ENCODE measurements around the gene CFAP161. TPM values are rescaled to one million over a fixed set of nuclear protein-coding genes. Genes with fewer than 3 reads are reported as not detected.

Gene CFAP161
- total RNA-seq, 2 experiments from 2014 or later = not detected

- Mint-ChIP-seq H3K4me3 (no peak overlapping the region), H3K9me3 (no peaks in the 10 kb centered on the region), H3K36me3 (ENCODE audit: low read depth) (no peaks in the 10 kb centered on the region), H3K4me1 (ENCODE audit: low read depth) (peaks cover 14% of the 10 kb centered on the region), H3K27me3 (ENCODE audit: low read depth) (peaks cover 29% of the 10 kb centered on the region), H3K27ac (no peak overlapping the region)
- no peak for DNase-seq
- CTCF ChIA-PET = interaction anchor here (0.7 to 1.6 kb wide), 3 partner anchors 10 to 241 kb away, joined by 3 to 6 read pairs (median 3); no protein-coding TSS in a partner anchor
- intact Hi-C loops (cut with micrococcal nuclease) = no loop called here
Observed at GRCh38 chr15:81097116-81097889, 36.8 kb upstream of the CFAP161 start.

GRCh38 chr15:81097890-81098280 is 36.2 kb upstream of the CFAP161 start:
- H3K4me1 Mint-ChIP-seq (ENCODE audit: low read depth) = peaks cover 14% of the 10 kb centered on the region
- no peaks in the 10 kb centered on the region for H3K9me3 Mint-ChIP-seq
- CTCF ChIA-PET = interaction anchor here (0.7 to 1.6 kb wide), 3 partner anchors 9 to 241 kb away, joined by 3 to 6 read pairs (median 6); no protein-coding TSS in a partner anchor
- no peak for DNase-seq
- H3K27ac Mint-ChIP-seq = no peak overlapping the region
- no peaks in the 10 kb centered on the region for H3K36me3 Mint-ChIP-seq (ENCODE audit: low read depth)
- H3K4me3 Mint-ChIP-seq = no peak overlapping the region
- peaks cover 28% of the 10 kb centered on the region for H3K27me3 Mint-ChIP-seq (ENCODE audit: low read depth)
- intact Hi-C loops (cut with micrococcal nuclease) = no loop called here

GRCh38 chr15:81098349-81098748 is 35.7 kb upstream of the CFAP161 start:
- no peak overlapping the region for H3K27ac Mint-ChIP-seq
- H3K4me1 Mint-ChIP-seq (ENCODE audit: low read depth) = peaks cover 14% of the 10 kb centered on the region
- H3K27me3 Mint-ChIP-seq (ENCODE audit: low read depth) = peaks cover 28% of the 10 kb centered on the region
- intact Hi-C loops (cut with micrococcal nuclease) = no loop called here
- DNase-seq = no peak
- CTCF ChIA-PET = interaction anchor here (1.0 to 14.5 kb wide), 3 partner anchors 9 to 168 kb away, joined by 6 to 254 read pairs (median 6); no protein-coding TSS in a partner anchor
- no peak overlapping the region for H3K4me3 Mint-ChIP-seq
- H3K9me3 Mint-ChIP-seq = no peaks in the 10 kb centered on the region
- H3K36me3 Mint-ChIP-seq (ENCODE audit: low read depth) = no peaks in the 10 kb centered on the region

- Mint-ChIP-seq H3K4me3 (no peak overlapping the region), H3K27me3 (ENCODE audit: low read depth) (peaks cover 24% of the 10 kb centered on the region), H3K9me3 (no peaks in the 10 kb centered on the region), H3K4me1 (ENCODE audit: low read depth) (peaks cover 14% of the 10 kb centered on the region), H3K36me3 (ENCODE audit: low read depth) (no peaks in the 10 kb centered on the region), H3K27ac (no peak overlapping the region)
- intact Hi-C loops (cut with micrococcal nuclease) = no loop called here
- CTCF ChIA-PET = interaction anchor here (0.7 to 14.5 kb wide), 4 partner anchors 8 to 234 kb away, joined by 4 to 254 read pairs (median 6); no protein-coding TSS in a partner anchor
- DNase-seq = no peak
Observed at GRCh38 chr15:81098861-81099651, 35.0 kb upstream of the CFAP161 start.

- no peak for DNase-seq
- no peak overlapping the region for H3K27ac Mint-ChIP-seq
- H3K4me3 Mint-ChIP-seq = no peak overlapping the region
- CTCF ChIA-PET = interaction anchor here (0.6 to 14.5 kb wide), 3 partner anchors 127 to 164 kb away, joined by 3 to 254 read pairs (median 5); no protein-coding TSS in a partner anchor
- H3K9me3 Mint-ChIP-seq = no peaks in the 10 kb centered on the region
- intact Hi-C loops (cut with micrococcal nuclease) = no loop called here
- peaks cover 18% of the 10 kb centered on the region for H3K27me3 Mint-ChIP-seq (ENCODE audit: low read depth)
- H3K36me3 Mint-ChIP-seq (ENCODE audit: low read depth) = no peaks in the 10 kb centered on the region
- H3K4me1 Mint-ChIP-seq (ENCODE audit: low read depth) = peaks cover 14% of the 10 kb centered on the region
Observed at GRCh38 chr15:81101894-81102815, 31.9 kb upstream of the CFAP161 start.

- H3K4me3 Mint-ChIP-seq = no peak overlapping the region
- CTCF ChIA-PET = interaction anchor here (0.8 to 14.5 kb wide), 5 partner anchors 9 to 304 kb away, joined by 3 to 254 read pairs (median 3); no protein-coding TSS in a partner anchor
- no peaks in the 10 kb centered on the region for H3K9me3 Mint-ChIP-seq
- no peak overlapping the region for H3K27ac Mint-ChIP-seq
- H3K27me3 Mint-ChIP-seq (ENCODE audit: low read depth) = peaks cover 6% of the 10 kb centered on the region
- peaks cover 7% of the 10 kb centered on the region for H3K4me1 Mint-ChIP-seq (ENCODE audit: low read depth)
- no peak for DNase-seq
- intact Hi-C loops (cut with micrococcal nuclease) = no loop called here
- H3K36me3 Mint-ChIP-seq (ENCODE audit: low read depth) = no peaks in the 10 kb centered on the region
Observed at GRCh38 chr15:81103857-81104256, 30.2 kb upstream of the CFAP161 start.

GRCh38 chr15:81105545-81105944 is 28.5 kb upstream of the CFAP161 start:
- H3K4me3 Mint-ChIP-seq = no peak overlapping the region
- no peak for DNase-seq
- H3K27me3 Mint-ChIP-seq (ENCODE audit: low read depth) = peaks cover 5% of the 10 kb centered on the region
- no peaks in the 10 kb centered on the region for H3K9me3 Mint-ChIP-seq
- CTCF ChIA-PET = interaction anchor here (1.3 to 14.5 kb wide), 2 partner anchors 111 to 160 kb away, joined by 4 to 254 read pairs; no protein-coding TSS in a partner anchor
- no peaks in the 10 kb centered on the region for H3K36me3 Mint-ChIP-seq (ENCODE audit: low read depth)
- intact Hi-C loops (cut with micrococcal nuclease) = loop anchor here (5.0 kb wide), 1 partner anchor 232 kb away; no protein-coding TSS in a partner anchor
- no peaks in the 10 kb centered on the region for H3K4me1 Mint-ChIP-seq (ENCODE audit: low read depth)
- H3K27ac Mint-ChIP-seq = no peak overlapping the region

GRCh38 chr15:81106560-81106959 is 27.5 kb upstream of the CFAP161 start:
- H3K27me3 Mint-ChIP-seq (ENCODE audit: low read depth) = peaks cover 8% of the 10 kb centered on the region
- no peaks in the 10 kb centered on the region for H3K36me3 Mint-ChIP-seq (ENCODE audit: low read depth)
- H3K9me3 Mint-ChIP-seq = no peaks in the 10 kb centered on the region
- H3K4me3 Mint-ChIP-seq = no peak overlapping the region
- DNase-seq = peak; percentile 55
- no peak overlapping the region for H3K27ac Mint-ChIP-seq
- CTCF ChIA-PET = interaction anchor here (0.6 to 14.5 kb wide), 14 partner anchors 9 to 181 kb away, joined by 3 to 254 read pairs (median 4); no protein-coding TSS in a partner anchor
- peaks cover 1% of the 10 kb centered on the region for H3K4me1 Mint-ChIP-seq (ENCODE audit: low read depth)
- intact Hi-C loops (cut with micrococcal nuclease) = loop anchor here (1.0 to 5.0 kb wide), 3 partner anchors 160 to 294 kb away; no protein-coding TSS in a partner anchor

GRCh38 chr15:81107889-81108288 is 26.2 kb upstream of the CFAP161 start:
- no peak for DNase-seq
- Mint-ChIP-seq H3K36me3 (ENCODE audit: low read depth) (no peaks in the 10 kb centered on the region), H3K4me3 (no peak overlapping the region), H3K27me3 (ENCODE audit: low read depth) (peaks cover 9% of the 10 kb centered on the region), H3K9me3 (no peaks in the 10 kb centered on the region), H3K4me1 (ENCODE audit: low read depth) (peaks cover 3% of the 10 kb centered on the region), H3K27ac (no peak overlapping the region)
- CTCF ChIA-PET = interaction anchor here (0.6 to 14.5 kb wide), 9 partner anchors 41 to 293 kb away, joined by 3 to 254 read pairs (median 4); no protein-coding TSS in a partner anchor
- intact Hi-C loops (cut with micrococcal nuclease) = loop anchor here (1.0 to 5.0 kb wide), 3 partner anchors 112 to 229 kb away; no protein-coding TSS in a partner anchor

- H3K36me3 Mint-ChIP-seq (ENCODE audit: low read depth) = no peaks in the 10 kb centered on the region
- peaks cover 3% of the 10 kb centered on the region for H3K4me1 Mint-ChIP-seq (ENCODE audit: low read depth)
- DNase-seq = peak; percentile 22
- H3K9me3 Mint-ChIP-seq = no peaks in the 10 kb centered on the region
- peaks cover 9% of the 10 kb centered on the region for H3K27me3 Mint-ChIP-seq (ENCODE audit: low read depth)
- H3K4me3 Mint-ChIP-seq = no peak overlapping the region
- CTCF ChIA-PET = interaction anchor here (0.6 to 14.5 kb wide), 14 partner anchors 47 to 1484 kb away, joined by 3 to 254 read pairs (median 3); no protein-coding TSS in a partner anchor
- no peak overlapping the region for H3K27ac Mint-ChIP-seq
- intact Hi-C loops (cut with micrococcal nuclease) = loop anchor here (1.0 to 5.0 kb wide), 3 partner anchors 112 to 229 kb away; no protein-coding TSS in a partner anchor
Observed at GRCh38 chr15:81108427-81108826, 25.6 kb upstream of the CFAP161 start.

GRCh38 chr15:81111018-81111417 is 23.1 kb upstream of the CFAP161 start:
- CTCF ChIA-PET = interaction anchor here (14.5 kb wide), 1 partner anchor 155 kb away, joined by 254 read pairs; no protein-coding TSS in a partner anchor

More at GRCh38 chr15:81111018-81111417, 23.1 kb upstream of the CFAP161 start:
- no peak overlapping the region for H3K27ac Mint-ChIP-seq
- H3K27me3 Mint-ChIP-seq (ENCODE audit: low read depth) = peaks cover 15% of the 10 kb centered on the region
- no peaks in the 10 kb centered on the region for H3K36me3 Mint-ChIP-seq (ENCODE audit: low read depth)
- H3K9me3 Mint-ChIP-seq = no peaks in the 10 kb centered on the region
- intact Hi-C loops (cut with micrococcal nuclease) = no loop called here
- H3K4me3 Mint-ChIP-seq = no peak overlapping the region
- peaks cover 3% of the 10 kb centered on the region for H3K4me1 Mint-ChIP-seq (ENCODE audit: low read depth)
- DNase-seq = no peak

Data from activated naive CD4-positive, alpha-beta T cell treated with anti-CD3 and anti-CD28 coated beads for 36 hours (primary cell).